Muscle layer of colon (tissue), 2 donors: ENCODE data around the gene HHIPL2.
"Not testable (repeated sequence)": the region's sequence is repeated elsewhere in the genome, so short reads cannot be mapped to it uniquely, and the experiment has no call there.

Experiments
- H3K27ac ChIP-seq: one replicate; pipeline ENCODE4 v1.7.0; 2013; ENCODE audit warnings: low read depth, mild to moderate bottlenecking, low read length, moderate library complexity
- H3K27me3 ChIP-seq, 2 donors: one replicate each; pipeline ENCODE4 v1.7.0; 2013; ENCODE audit warnings: low read length in 2 of 2, mild to moderate bottlenecking in 2 of 2; ENCODE audit not compliant: insufficient read depth in 2 of 2, control insufficient read depth in 1 of 2
- H3K36me3 ChIP-seq: one replicate; pipeline ENCODE4 v1.7.0; 2013; ENCODE audit warnings: mild to moderate bottlenecking, low read length; ENCODE audit not compliant: insufficient read depth
- H3K4me1 ChIP-seq: one replicate; pipeline ENCODE4 v1.7.0; 2013; ENCODE audit warnings: mild to moderate bottlenecking, low read length; ENCODE audit not compliant: insufficient read depth
- H3K4me3 ChIP-seq, 2 donors: one replicate each; pipeline ENCODE4 v1.7.0; 2013; ENCODE audit warnings: low read length in 2 of 2, low read depth in 1 of 2, mild to moderate bottlenecking in 1 of 2, moderate library complexity in 1 of 2
- H3K9ac ChIP-seq: one replicate; pipeline ENCODE4 v1.7.0; 2013; ENCODE audit warnings: low read length
- H3K9me3 ChIP-seq: one replicate; pipeline ENCODE4 v1.7.0; 2013; ENCODE audit warnings: mild to moderate bottlenecking, low read length
- donor health status: abdominal sarcoma.
- donor health status: Adenocarcinoma of cecum.

HHIPL2 gene

GRCh38 chr1:222484005-222484404, 63.9 kb downstream of the HHIPL2 start:
- not testable (repeated sequence) for H3K27me3 ChIP-seq, H3K9me3 ChIP-seq, H3K36me3 ChIP-seq, H3K9ac ChIP-seq, H3K27ac ChIP-seq, H3K4me1 ChIP-seq, H3K4me3 ChIP-seq

GRCh38 chr1:222479567-222479966, 68.3 kb downstream of the HHIPL2 start:
- not testable (repeated sequence) for H3K9ac ChIP-seq, H3K9me3 ChIP-seq, H3K27ac ChIP-seq, H3K27me3 ChIP-seq, H3K36me3 ChIP-seq, H3K4me3 ChIP-seq, H3K4me1 ChIP-seq

GRCh38 chr1:222476436-222476835, 71.5 kb downstream of the HHIPL2 start:
- H3K9ac ChIP-seq, H3K9me3 ChIP-seq, H3K36me3 ChIP-seq, H3K4me1 ChIP-seq, H3K27ac ChIP-seq, H3K27me3 ChIP-seq, H3K4me3 ChIP-seq: not testable (repeated sequence)

GRCh38 chr1:222473717-222474116, 74.2 kb downstream of the HHIPL2 start:
- H3K4me1 ChIP-seq, H3K4me3 ChIP-seq, H3K9ac ChIP-seq, H3K36me3 ChIP-seq, H3K27ac ChIP-seq, H3K27me3 ChIP-seq, H3K9me3 ChIP-seq: not testable (repeated sequence)

GRCh38 chr1:222472776-222473540, 74.9 kb downstream of the HHIPL2 start:
- not testable (repeated sequence) for H3K36me3 ChIP-seq, H3K9ac ChIP-seq, H3K4me3 ChIP-seq, H3K27ac ChIP-seq, H3K9me3 ChIP-seq, H3K4me1 ChIP-seq, H3K27me3 ChIP-seq
